ENCODE results near the gene MORN1. TPM values are rescaled to one million over a fixed set of nuclear protein-coding genes. Genes with fewer than 3 reads are reported as not detected.

MORN1 gene
- total RNA-seq, 1 donor from 2014 or later = 4.9 TPM

GRCh38 chr1:2360588-2361364, 30.6 kb downstream of the MORN1 start:
- no peak for ATAC-seq
- no peak for DNase-seq (ENCODE audit: missing footprints)
- intact Hi-C loops (cut with DNase I) = no loop called here

- DNase-seq (ENCODE audit: missing footprints) (peak; percentile 65), ATAC-seq (no peak)
- intact Hi-C loops (cut with DNase I) = no loop called here
Measured at GRCh38 chr1:2358651-2359640, 32.4 kb downstream of the MORN1 start.

GRCh38 chr1:2358072-2358471, 33.3 kb downstream of the MORN1 start:
- intact Hi-C loops (cut with DNase I) = no loop called here

GRCh38 chr1:2356911-2357845, 34.2 kb downstream of the MORN1 start:
- peak; percentile 51 for DNase-seq (ENCODE audit: missing footprints)
- ATAC-seq = no peak
- intact Hi-C loops (cut with DNase I) = no loop called here

More at GRCh38 chr1:2358072-2358471, 33.3 kb downstream of the MORN1 start:
- DNase-seq (ENCODE audit: missing footprints) (peak; percentile 32), ATAC-seq (no peak)

- no peak for ATAC-seq
- DNase-seq (ENCODE audit: missing footprints) = peak; percentile 44
- intact Hi-C loops (cut with DNase I) = no loop called here
Measured at GRCh38 chr1:2356401-2356800, 35.0 kb downstream of the MORN1 start.

GRCh38 chr1:2355373-2356261, 35.7 kb downstream of the MORN1 start:
- DNase-seq (ENCODE audit: missing footprints) (peak; percentile 66), ATAC-seq (no peak)
- intact Hi-C loops (cut with DNase I) = no loop called here

GRCh38 chr1:2354511-2355372, 36.6 kb downstream of the MORN1 start:
- ATAC-seq (no peak), DNase-seq (ENCODE audit: missing footprints) (peak; percentile 39)
- intact Hi-C loops (cut with DNase I) = no loop called here

- ATAC-seq (no peak), DNase-seq (ENCODE audit: missing footprints) (no peak)
Measured at GRCh38 chr1:2353551-2354438, 37.6 kb downstream of the MORN1 start.

GRCh38 chr1:2352897-2353550, 38.3 kb downstream of the MORN1 start:
- intact Hi-C loops (cut with DNase I) = no loop called here
- no peak for ATAC-seq
- DNase-seq (ENCODE audit: missing footprints) = peak; percentile 60

More at GRCh38 chr1:2353551-2354438, 37.6 kb downstream of the MORN1 start:
- intact Hi-C loops (cut with DNase I) = no loop called here

- intact Hi-C loops (cut with DNase I) = no loop called here
- DNase-seq (ENCODE audit: missing footprints) (peak; percentile 37), ATAC-seq (no peak)
Measured at GRCh38 chr1:2352341-2352896, 38.9 kb downstream of the MORN1 start.

GRCh38 chr1:2351723-2352122, 39.6 kb downstream of the MORN1 start:
- DNase-seq (ENCODE audit: missing footprints) (peak; percentile 37), ATAC-seq (no peak)
- intact Hi-C loops (cut with DNase I) = no loop called here

- intact Hi-C loops (cut with DNase I) = no loop called here
- DNase-seq (ENCODE audit: missing footprints) (peak; percentile 52), ATAC-seq (no peak)
Measured at GRCh38 chr1:2350911-2351655, 40.3 kb downstream of the MORN1 start.

- ATAC-seq (no peak), DNase-seq (ENCODE audit: missing footprints) (no peak)
- intact Hi-C loops (cut with DNase I) = no loop called here
Measured at GRCh38 chr1:2350501-2350900, 40.9 kb downstream of the MORN1 start.

GRCh38 chr1:2349806-2350205, 41.5 kb downstream of the MORN1 start:
- ATAC-seq = no peak
- intact Hi-C loops (cut with DNase I) = no loop called here
- no peak for DNase-seq (ENCODE audit: missing footprints)
